NB4 (cell line): ENCODE results near the gene PLP2.

Experiments
- DNase-seq: peaks from one replicate; pipeline ENCODE4 v3.0.0; 2010; ENCODE audit warnings: low read depth
- H3K4me3 ChIP-seq: one replicate; pipeline ENCODE4 v1.5.1; 2011; ENCODE audit warnings: mild to moderate bottlenecking, low read depth, low read length, moderate library complexity
- CTCF ChIP-seq: IDR thresholded peaks from one replicate; pipeline ENCODE4 v1.5.1; 2012; ENCODE audit warnings: low read depth, low read length
- MAX ChIP-seq: IDR thresholded peaks from 2 replicates; pipeline ENCODE4 v1.6.1; 2011; ENCODE audit warnings: low read depth, low read length
- MYC ChIP-seq: IDR thresholded peaks from 2 replicates; pipeline ENCODE4 v1.6.1; 2011; ENCODE audit warnings: low read depth, low read length
- POLR2A ChIP-seq: IDR thresholded peaks from 2 replicates; pipeline ENCODE4 v1.6.1; 2011; ENCODE audit warnings: mild to moderate bottlenecking; ENCODE audit not compliant: insufficient read length; ENCODE audit errors: extremely low read depth

Gene PLP2

GRCh38 chrX:49193542-49193964 is 21.9 kb downstream of the PLP2 start:
- no peak overlapping the region for H3K4me3 ChIP-seq
- TF ChIP-seq CTCF = no peak
- no peak for TF ChIP-seq MAX
- TF ChIP-seq MYC = no peak
- TF ChIP-seq POLR2A = no peak
- no peak for DNase-seq

- TF ChIP-seq CTCF (no peak), MAX (no peak), MYC (no peak), POLR2A (no peak)
- no peak for DNase-seq
- H3K4me3 ChIP-seq = no peak overlapping the region
Observed at GRCh38 chrX:49197543-49198087, 25.9 kb downstream of the PLP2 start.

GRCh38 chrX:49198540-49199314 is 27.0 kb downstream of the PLP2 start:
- no peak for TF ChIP-seq POLR2A
- no peak for TF ChIP-seq CTCF
- no peak for TF ChIP-seq MYC
- TF ChIP-seq MAX = no peak
- no peak overlapping the region for H3K4me3 ChIP-seq
- no peak for DNase-seq

- H3K4me3 ChIP-seq = no peak overlapping the region
- TF ChIP-seq POLR2A = no peak
- no peak for TF ChIP-seq MAX
- no peak for TF ChIP-seq MYC
- no peak for TF ChIP-seq CTCF
- DNase-seq = no peak
Observed at GRCh38 chrX:49199315-49199595, 27.6 kb downstream of the PLP2 start.

GRCh38 chrX:49199906-49200771 is 28.4 kb downstream of the PLP2 start, which contains the start of gene SYP:
Gene SYP, minus strand, starts transcription at chrX:49200193. Its CDS starts 7 bp downstream, at chrX:49200186.
- TF ChIP-seq CTCF (no peak), MAX (0 out of 2 replicates have a peak, but pooled peaks have one; percentile 41), MYC (peak; percentile 25; the same call in 1 of the 2 replicates), POLR2A (peak; percentile 93)
- DNase-seq = peak; percentile 90

More at GRCh38 chrX:49199906-49200771, 28.4 kb downstream of the PLP2 start, which contains the start of gene SYP:
- peak within 1 kb of the TSS; percentile 60 for H3K4me3 ChIP-seq
